ENCODE data around the gene ZNF662. TPM values are rescaled to one million over a fixed set of nuclear protein-coding genes. Genes with fewer than 3 reads are reported as not detected.

The ZNF662 gene
- polyA plus RNA-seq, 1 donor = 19.5 TPM

DNA sequence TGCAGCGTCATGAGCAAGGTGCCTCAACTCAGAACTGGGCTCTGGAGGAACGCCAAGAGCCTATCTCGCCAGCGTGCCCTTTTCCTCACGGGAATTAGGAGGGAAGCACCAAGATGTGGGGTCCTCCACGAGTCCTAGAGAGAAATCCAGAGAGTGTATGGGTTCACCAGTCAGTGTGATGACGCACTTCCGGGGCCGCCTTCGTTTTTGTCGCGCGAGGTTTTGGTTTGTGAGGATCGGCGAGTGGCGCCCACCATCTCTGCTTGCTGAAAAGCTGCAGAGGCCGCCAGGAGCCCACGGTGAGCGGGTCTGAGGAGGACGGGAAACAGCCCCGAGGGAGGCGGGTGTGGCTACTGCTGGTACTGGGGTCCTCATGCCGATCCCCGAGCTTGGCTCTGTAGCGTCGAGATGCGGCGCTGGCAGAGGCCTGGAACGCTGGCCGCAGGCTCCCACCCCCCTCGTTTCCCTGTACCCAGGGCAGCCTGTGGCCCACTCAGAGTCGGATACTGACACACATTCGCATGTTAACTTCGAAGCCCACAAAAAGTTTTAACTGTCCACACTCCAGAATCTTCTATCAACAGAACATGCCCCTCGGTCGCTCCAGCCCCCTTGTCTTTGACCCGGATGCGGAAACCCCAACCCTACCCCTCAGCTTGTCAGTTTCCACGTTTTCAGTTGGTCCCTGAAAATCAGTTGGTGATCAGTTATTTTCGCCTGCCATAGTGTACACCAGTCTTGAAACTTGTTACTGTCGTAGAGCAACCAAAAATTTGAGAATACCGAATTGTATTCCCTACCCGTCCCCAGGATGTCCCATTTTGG is 30.4 kb downstream of the ZNF662 start:
- peak; percentile 5 for DNase-seq (ENCODE audit: low read depth)

DNA sequence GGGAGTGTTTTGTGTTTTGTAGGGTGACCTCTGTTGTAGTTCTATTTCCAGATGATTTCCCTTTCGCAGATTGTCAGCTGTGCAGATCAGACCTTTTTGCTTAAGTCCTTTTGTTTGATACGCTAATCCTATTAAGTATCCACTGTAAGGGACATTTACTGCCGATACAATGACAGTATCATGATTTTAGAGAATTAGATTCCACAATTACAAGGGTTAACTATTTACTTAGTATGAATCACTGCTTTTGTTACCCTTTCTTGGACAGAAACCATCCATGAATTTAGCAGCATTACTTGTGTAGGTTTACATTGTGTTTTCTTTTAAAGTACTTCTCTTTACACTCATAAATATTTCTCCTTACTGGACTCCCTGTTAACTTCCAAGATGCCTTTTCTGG is 31.4 kb downstream of the ZNF662 start:
- DNase-seq (ENCODE audit: low read depth) = no peak

DNA sequence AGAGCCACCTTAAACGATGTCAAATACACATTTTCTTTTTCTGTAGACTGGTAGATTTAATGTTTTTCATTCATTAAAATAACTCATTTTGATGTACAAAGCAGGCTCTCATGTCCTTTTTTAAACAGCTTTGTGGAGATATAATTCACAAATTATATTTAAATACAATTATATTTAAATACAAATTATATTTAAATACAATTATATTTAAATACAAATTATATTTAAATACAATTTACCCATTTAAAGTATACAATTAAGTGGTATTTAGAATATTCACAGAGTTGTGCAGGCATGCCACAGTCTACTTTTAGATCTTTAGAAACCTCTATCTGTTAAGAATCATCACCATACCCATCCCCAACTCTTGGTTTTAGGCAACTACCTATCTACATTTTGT is 36.8 kb downstream of the ZNF662 start:
- DNase-seq (ENCODE audit: low read depth) = no peak

DNA sequence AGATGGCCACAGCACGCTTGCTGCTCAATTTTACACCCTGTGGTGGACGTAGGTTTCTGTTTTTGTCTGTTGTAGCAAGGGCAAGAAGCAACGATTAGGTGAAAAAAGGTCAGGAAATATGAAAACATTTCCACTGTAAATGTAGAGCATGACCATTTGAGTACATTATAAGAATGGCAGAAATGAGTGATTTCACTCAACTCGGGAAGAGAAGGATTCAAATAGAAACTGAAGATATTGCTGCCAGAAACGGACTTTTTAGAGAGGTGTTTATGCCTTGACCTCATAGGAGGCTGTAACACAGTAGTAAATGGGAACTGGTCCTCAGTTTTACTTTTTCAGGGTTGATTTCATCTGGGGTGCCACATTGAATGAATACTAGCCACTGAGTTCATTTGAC is 40.1 kb downstream of the ZNF662 start:
- no peak for DNase-seq (ENCODE audit: low read depth)

DNA sequence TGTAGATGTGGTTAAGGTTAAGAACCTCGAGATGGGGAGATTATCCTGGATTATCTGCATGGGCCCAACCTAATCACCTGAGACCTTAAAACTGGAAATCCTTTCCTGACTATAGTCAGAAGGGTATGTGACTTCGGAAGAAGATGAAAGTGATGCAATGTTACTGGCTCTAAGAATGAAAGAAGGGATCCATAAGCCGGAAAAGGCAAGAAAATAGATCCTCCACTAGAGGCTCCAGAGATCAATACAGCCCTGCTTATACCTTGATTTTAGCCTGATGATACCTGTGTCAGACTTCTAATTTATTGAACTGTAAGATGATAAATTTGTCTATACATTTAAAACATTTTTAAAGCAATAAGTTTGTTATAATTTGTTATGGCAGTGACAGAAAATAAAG is 51.6 kb downstream of the ZNF662 start:
- no peak for DNase-seq (ENCODE audit: low read depth)

DNA sequence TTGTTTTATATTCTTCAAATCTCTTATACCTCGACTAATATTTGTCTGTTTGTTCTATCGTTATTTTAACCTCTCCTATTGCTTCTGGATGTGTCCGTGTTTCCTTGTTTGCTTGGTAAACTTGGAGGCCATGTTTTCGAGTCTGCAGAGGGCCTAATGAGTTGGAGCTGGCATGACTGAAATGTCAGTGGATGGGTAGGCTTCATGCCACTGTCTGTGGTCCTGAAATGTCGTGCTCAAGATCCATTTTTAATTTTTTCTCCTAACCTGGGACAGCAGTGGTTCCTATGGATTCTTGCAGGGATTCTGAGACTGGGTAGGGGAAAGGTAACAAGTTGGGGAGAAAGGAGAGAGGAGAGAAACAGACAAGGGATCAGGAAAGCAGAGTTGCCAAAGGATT is 54.3 kb downstream of the ZNF662 start:
- no peak for DNase-seq (ENCODE audit: low read depth)

DNA sequence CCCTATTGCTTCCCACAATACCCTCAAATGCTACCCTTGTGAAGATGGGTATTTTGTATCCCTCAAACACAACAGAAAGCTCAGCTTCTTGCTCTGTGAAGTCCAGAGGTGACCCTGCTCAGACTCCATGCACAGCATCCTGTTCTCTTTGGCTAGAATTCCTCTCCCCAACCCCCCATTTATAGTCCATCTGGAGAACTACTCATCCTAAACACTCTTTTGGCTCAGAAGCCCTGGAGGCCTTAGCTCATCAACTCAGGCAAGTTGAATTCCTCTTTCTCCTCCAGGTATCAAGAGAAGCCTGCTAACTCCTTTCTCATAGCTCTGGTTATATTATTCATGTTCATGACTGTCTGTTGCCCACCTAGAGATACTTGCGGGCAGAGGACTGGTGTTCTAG is 54.8 kb downstream of the ZNF662 start:
- DNase-seq (ENCODE audit: low read depth) = no peak

DNA sequence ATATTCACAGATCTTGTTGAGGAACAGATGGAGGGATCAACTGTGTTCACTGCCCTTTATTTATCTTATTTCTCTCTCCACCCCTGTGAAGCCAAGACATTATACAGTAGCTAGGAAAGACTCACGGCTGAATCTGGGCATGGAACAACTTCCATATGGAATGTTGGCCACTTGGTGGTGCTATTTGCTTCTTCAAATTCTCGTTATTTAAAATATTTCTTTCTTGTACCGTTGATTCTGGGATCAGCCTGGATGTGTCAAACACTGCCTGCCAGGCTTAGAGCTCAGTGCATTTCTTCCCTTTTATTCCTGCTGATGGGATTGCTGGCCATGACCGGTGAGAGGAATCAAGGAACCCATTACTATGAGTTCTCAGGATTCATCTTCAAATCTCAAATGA is 55.7 kb downstream of the ZNF662 start:
- DNase-seq (ENCODE audit: low read depth) = peak; percentile 52

DNA sequence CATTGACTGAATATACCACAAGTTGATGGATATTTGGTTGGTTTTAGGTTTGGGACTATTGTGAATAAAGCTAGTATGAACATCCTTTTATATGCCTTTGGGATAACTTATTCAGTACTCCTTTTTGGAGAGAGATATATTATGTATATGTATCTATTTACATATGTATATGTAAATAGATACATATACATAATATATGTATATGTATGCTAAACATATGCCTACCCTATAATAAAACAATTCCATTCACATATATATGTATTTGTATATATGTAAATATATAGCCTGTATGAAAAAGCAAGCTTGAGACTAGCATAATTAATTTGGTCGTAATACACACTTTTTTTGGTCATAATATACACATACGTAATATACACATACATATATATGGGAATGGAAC is 57.3 kb downstream of the ZNF662 start:
- DNase-seq (ENCODE audit: low read depth) = no peak

DNA sequence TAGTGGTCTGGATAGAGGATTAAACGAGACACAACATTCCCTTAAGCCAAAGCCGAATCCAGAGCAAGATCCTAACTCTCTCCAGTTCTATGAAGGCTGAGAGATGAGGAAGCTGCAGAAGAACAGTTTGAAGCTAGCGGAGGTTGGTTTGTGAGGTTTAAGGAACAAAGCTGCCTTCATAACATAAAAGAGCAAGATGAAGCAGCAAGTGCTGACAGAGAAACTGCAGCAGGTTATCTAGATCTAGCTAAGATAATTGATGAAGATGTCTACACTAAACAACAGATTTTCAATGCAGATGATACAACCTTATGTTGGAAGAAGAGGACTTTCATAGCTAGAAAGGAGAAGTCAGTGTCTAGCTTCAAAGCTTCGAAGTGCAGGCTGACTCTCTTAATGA is 58.3 kb downstream of the ZNF662 start:
- no peak for DNase-seq (ENCODE audit: low read depth)

Other genes with a start within 250 kb of the ZNF662 start
- gene KLHL40, start 220.6 kb upstream of the ZNF662 start, polyA plus RNA-seq (ENCODE audit: insufficient read length) = 162 TPM
- 73.4 TPM for gene HHATL, start 203.3 kb upstream of the ZNF662 start, polyA plus RNA-seq (ENCODE audit: insufficient read length)
- 0.67 TPM for gene CCDC13, start 132.9 kb upstream of the ZNF662 start, polyA plus RNA-seq (ENCODE audit: insufficient read length)
- 71.7 TPM for gene HIGD1A, start 101.7 kb upstream of the ZNF662 start, polyA plus RNA-seq (ENCODE audit: insufficient read length)
- gene ACKR2, start 96.7 kb upstream of the ZNF662 start, polyA plus RNA-seq (ENCODE audit: insufficient read length) = 0.46 TPM
- gene CYP8B1, start 30.3 kb upstream of the ZNF662 start, polyA plus RNA-seq (ENCODE audit: insufficient read length) = 0.09 TPM
- 4.4 TPM for gene GASK1A, start 73.2 kb downstream of the ZNF662 start, polyA plus RNA-seq (ENCODE audit: insufficient read length)
- 19.4 TPM for gene POMGNT2, start 199.9 kb downstream of the ZNF662 start, polyA plus RNA-seq (ENCODE audit: insufficient read length)

Data from forelimb muscle (tissue), 1 donor.